IgD-negative memory B cell (primary cell): ENCODE results near the gene ADCY4. TPM values are rescaled to one million over a fixed set of nuclear protein-coding genes. Genes with fewer than 3 reads are reported as not detected.
"Not testable (repeated sequence)": the region's sequence is repeated elsewhere in the genome, so short reads cannot be mapped to it uniquely, and the experiment has no call there.

Experiments used
- H3K27ac Mint-ChIP-seq, 3 donors: one replicate each; pipeline ENCODE4 v1.8.0; 2020 to 2022; ENCODE audit warnings: mild to moderate bottlenecking in 3 of 3, mixed read lengths in 3 of 3, moderate library complexity in 1 of 3
- H3K27me3 Mint-ChIP-seq: one replicate; pipeline ENCODE4 v1.8.0; 2021; ENCODE audit warnings: mixed read lengths
- H3K36me3 Mint-ChIP-seq: one replicate; pipeline ENCODE4 v1.8.0; 2020; ENCODE audit warnings: mild to moderate bottlenecking, mixed read lengths
- H3K4me1 Mint-ChIP-seq, 3 donors: one replicate each; pipeline ENCODE4 v1.8.0; 2020 to 2022; ENCODE audit warnings: mixed read lengths in 3 of 3, mild to moderate bottlenecking in 1 of 3
- H3K4me3 Mint-ChIP-seq, 4 donors: one replicate each; pipeline ENCODE4 v1.8.0; 2020 to 2022; ENCODE audit warnings: mild to moderate bottlenecking in 4 of 4, mixed read lengths in 4 of 4, moderate library complexity in 3 of 4
- H3K9me3 Mint-ChIP-seq, 3 donors: one replicate each; pipeline ENCODE4 v1.8.0; 2020 to 2021; ENCODE audit warnings: mixed read lengths in 3 of 3, mild to moderate bottlenecking in 1 of 3
- polyA plus RNA-seq: library from polyadenylated mRNA; unstranded; fragments of 300-500 nt; fragmentation: Illumina TruSeq; gene quantifications from one replicate; pipeline ENCODE4 v1.2.3, GENCODE V29; 2021

Gene ADCY4
- polyA plus RNA-seq, 1 donor from 2014 or later = 0.75 TPM

GRCh38 chr14:24337144-24337823, 2.4 kb upstream of the ADCY4 start:
- H3K36me3 Mint-ChIP-seq = peaks cover 5% of the 10 kb centered on the region
- H3K4me3 Mint-ChIP-seq = peak overlapping the region in 3 of 4 donors; percentile 25 to 96 (median 59)
- H3K27ac Mint-ChIP-seq = no peak overlapping the region
- no peaks in the 10 kb centered on the region for H3K9me3 Mint-ChIP-seq
- H3K4me1 Mint-ChIP-seq = peaks cover 9 to 21% (median 21%) of the 10 kb centered on the region in 3 donors
- H3K27me3 Mint-ChIP-seq = peaks cover 25% of the 10 kb centered on the region

- Mint-ChIP-seq H3K4me3 (peak overlapping the region in 2 of 4 donors; percentile 34 to 76), H3K4me1 (peaks cover 13 to 26% (median 25%) of the 10 kb centered on the region in 3 donors), H3K27me3 (peaks cover 28% of the 10 kb centered on the region), H3K36me3 (peaks cover 5% of the 10 kb centered on the region), H3K9me3 (no peaks in the 10 kb centered on the region), H3K27ac (no peak overlapping the region)
These were observed 745 bp upstream of the ADCY4 start for GRCh38 chr14:24335461-24336171.

- Mint-ChIP-seq H3K4me3 (peak overlapping the region; percentile 70 to 92 (median 88)), H3K27me3 (peaks cover 30% of the 10 kb centered on the region), H3K27ac (peak overlapping the region; percentile 3 to 94 (median 59)), H3K36me3 (peaks cover 5% of the 10 kb centered on the region), H3K4me1 (peaks cover 6 to 17% (median 17%) of the 10 kb centered on the region in 3 donors), H3K9me3 (no peaks in the 10 kb centered on the region)
These were observed 2.4 kb downstream of the ADCY4 start for GRCh38 chr14:24332268-24332993.

- H3K27ac Mint-ChIP-seq = peak overlapping the region; percentile 3 to 94 (median 59)
- H3K9me3 Mint-ChIP-seq = no peaks in the 10 kb centered on the region
- H3K4me3 Mint-ChIP-seq = peak overlapping the region; percentile 70 to 92 (median 88)
- peaks cover 5% of the 10 kb centered on the region for H3K36me3 Mint-ChIP-seq
- H3K4me1 Mint-ChIP-seq = peaks cover 6 to 19% (median 17%) of the 10 kb centered on the region in 3 donors
- peaks cover 31% of the 10 kb centered on the region for H3K27me3 Mint-ChIP-seq
These were observed 3.1 kb downstream of the ADCY4 start for GRCh38 chr14:24331731-24332267.

GRCh38 chr14:24330973-24331674, 3.7 kb downstream of the ADCY4 start:
- Mint-ChIP-seq H3K4me1 (peaks cover 6 to 19% (median 17%) of the 10 kb centered on the region in 3 donors), H3K9me3 (no peaks in the 10 kb centered on the region), H3K27ac (peak overlapping the region in 2 of 3 donors; percentile 54 to 58), H3K27me3 (peaks cover 31% of the 10 kb centered on the region), H3K36me3 (peaks cover 4% of the 10 kb centered on the region), H3K4me3 (no peak overlapping the region)

DNA sequence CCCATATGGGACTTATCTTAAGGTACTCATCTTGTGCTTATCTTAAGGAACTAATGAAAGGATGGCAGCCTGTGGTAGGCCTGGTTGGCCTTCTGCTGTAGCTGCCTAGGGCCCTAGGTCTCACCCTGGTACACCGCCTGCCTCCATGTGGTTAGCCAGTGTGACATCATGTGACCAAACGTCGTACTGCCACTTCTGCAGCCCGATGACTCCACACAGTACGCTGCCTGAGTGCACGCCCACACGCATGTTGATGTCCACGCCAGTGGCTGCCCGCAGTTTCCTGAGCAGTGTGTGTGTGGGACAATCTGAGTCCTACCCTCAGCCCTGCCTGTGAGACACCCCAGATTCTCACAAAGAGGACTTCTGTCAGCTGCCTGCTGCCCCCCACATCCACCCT, 5.1 kb downstream of the ADCY4 start:
- Mint-ChIP-seq H3K27me3 (peaks cover 26% of the 10 kb centered on the region), H3K4me1 (peaks cover 6 to 17% (median 15%) of the 10 kb centered on the region in 3 donors), H3K4me3 (peak overlapping the region in 3 of 4 donors; percentile 51 to 63 (median 58)), H3K9me3 (no peaks in the 10 kb centered on the region), H3K36me3 (no peaks in the 10 kb centered on the region), H3K27ac (peak overlapping the region in 1 of 3 donors; percentile 58)

GRCh38 chr14:24329073-24329663, 5.7 kb downstream of the ADCY4 start:
- Mint-ChIP-seq H3K9me3 (no peaks in the 10 kb centered on the region), H3K4me1 (peaks cover 6 to 17% (median 13%) of the 10 kb centered on the region in 3 donors), H3K27ac (no peak overlapping the region), H3K27me3 (peaks cover 23% of the 10 kb centered on the region), H3K36me3 (no peaks in the 10 kb centered on the region), H3K4me3 (peak overlapping the region in 1 of 4 donors; percentile 63)

DNA sequence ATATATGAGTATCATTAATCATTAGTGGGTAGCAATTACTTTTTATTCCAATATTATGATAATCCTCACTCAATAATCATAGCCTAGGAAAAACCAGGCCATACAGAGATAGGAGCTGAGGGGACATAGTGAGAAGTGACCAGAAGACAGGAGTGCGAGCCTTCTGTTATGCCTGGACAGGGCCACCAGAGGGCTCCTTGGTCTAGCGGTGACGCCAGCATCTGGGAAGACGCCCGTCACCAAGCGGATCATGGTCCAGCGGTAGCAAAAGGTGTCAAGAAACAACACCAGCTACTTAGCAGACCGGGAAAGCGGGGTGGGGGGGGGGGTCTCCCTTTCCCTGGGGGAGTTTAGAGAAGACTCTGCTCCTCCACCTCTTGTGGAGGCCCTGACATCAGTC, 7.0 kb downstream of the ADCY4 start:
- not testable (repeated sequence) for H3K27ac Mint-ChIP-seq, H3K36me3 Mint-ChIP-seq, H3K9me3 Mint-ChIP-seq
- peaks cover 6 to 15% (median 10%) of the 10 kb centered on the region in 3 donors for H3K4me1 Mint-ChIP-seq
- H3K4me3 Mint-ChIP-seq = peak overlapping the region in 1 of 4 donors; percentile 32
- peaks cover 12% of the 10 kb centered on the region for H3K27me3 Mint-ChIP-seq

GRCh38 chr14:24327303-24327702, 7.6 kb downstream of the ADCY4 start:
- H3K9me3 Mint-ChIP-seq = no peaks in the 10 kb centered on the region
- peak overlapping the region in 1 of 3 donors; percentile 69 for H3K27ac Mint-ChIP-seq
- no peaks in the 10 kb centered on the region for H3K36me3 Mint-ChIP-seq
- no peak overlapping the region for H3K4me3 Mint-ChIP-seq
- H3K4me1 Mint-ChIP-seq = peaks cover 4 to 11% (median 9%) of the 10 kb centered on the region in 3 donors
- peaks cover 6% of the 10 kb centered on the region for H3K27me3 Mint-ChIP-seq

DNA sequence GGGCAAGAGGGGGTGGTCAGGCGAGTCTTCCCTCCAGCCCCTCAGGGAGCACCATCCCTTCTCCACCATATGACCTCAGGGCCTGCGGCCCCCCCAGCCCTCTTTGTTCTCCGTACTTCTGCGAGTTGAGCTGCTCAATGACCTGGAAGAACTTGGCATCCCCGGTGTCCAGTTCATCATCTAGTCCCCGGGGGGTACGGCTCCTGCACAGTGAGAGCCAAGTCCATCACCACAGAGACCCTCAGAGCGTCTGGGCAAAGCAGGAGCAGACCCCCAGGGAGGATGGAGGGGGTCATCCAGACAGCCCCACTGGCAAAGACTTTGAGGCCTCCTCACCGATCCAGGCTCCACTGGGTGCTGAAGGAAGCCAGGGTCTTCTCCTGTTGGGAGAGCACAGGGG, 8.9 kb downstream of the ADCY4 start:
- peak overlapping the region in 1 of 3 donors; percentile 40 for H3K27ac Mint-ChIP-seq
- peaks cover 3% of the 10 kb centered on the region for H3K27me3 Mint-ChIP-seq

DNA sequence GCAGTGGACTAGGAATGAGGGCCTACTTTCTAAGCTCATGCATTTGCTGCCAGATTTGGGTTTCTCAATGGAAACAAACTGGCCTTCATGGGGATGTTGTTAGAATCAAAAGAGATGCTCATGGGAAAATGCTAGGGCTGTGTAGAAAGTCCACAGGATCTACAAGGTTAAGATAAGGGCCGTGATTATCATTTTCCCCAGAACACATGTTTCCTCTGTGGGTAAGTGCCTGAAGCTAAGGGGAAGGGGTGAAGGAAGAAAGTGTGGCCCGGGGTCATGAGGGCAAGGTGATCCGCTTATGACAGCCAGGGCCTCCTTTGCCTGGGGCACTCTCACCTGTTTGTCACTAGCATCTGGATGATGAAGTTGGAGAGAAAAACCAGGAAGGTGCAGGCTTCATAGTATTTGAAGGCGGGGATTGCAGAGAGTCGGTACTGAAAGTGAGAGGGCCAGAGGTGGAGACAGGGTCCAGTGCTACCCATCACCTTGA, 9.8 kb downstream of the ADCY4 start:
- Mint-ChIP-seq H3K9me3 (no peaks in the 10 kb centered on the region), H3K36me3 (no peaks in the 10 kb centered on the region), H3K4me3 (no peak overlapping the region), H3K27me3 (peaks cover 3% of the 10 kb centered on the region), H3K4me1 (peaks cover 0 to 4% (median 3%) of the 10 kb centered on the region in 3 donors), H3K27ac (peak overlapping the region in 1 of 3 donors; percentile 7)

More for the DNA sequence above, 8.9 kb downstream of the ADCY4 start:
- Mint-ChIP-seq H3K9me3 (no peaks in the 10 kb centered on the region), H3K36me3 (no peaks in the 10 kb centered on the region), H3K4me3 (no peak overlapping the region), H3K4me1 (peaks cover 0 to 8% (median 3%) of the 10 kb centered on the region in 3 donors)

- no peaks in the 10 kb centered on the region for H3K36me3 Mint-ChIP-seq
- peaks cover 3% of the 10 kb centered on the region for H3K27me3 Mint-ChIP-seq
- no peak overlapping the region for H3K4me3 Mint-ChIP-seq
- no peak overlapping the region for H3K27ac Mint-ChIP-seq
- no peaks in the 10 kb centered on the region for H3K9me3 Mint-ChIP-seq
- H3K4me1 Mint-ChIP-seq = peaks cover 0 to 4% (median 3%) of the 10 kb centered on the region in 3 donors
These were observed 10.8 kb downstream of the ADCY4 start for GRCh38 chr14:24324024-24324423.

GRCh38 chr14:24323341-24323740, 11.5 kb downstream of the ADCY4 start:
- Mint-ChIP-seq H3K4me3 (no peak overlapping the region), H3K9me3 (no peaks in the 10 kb centered on the region), H3K4me1 (peaks cover 0 to 4% (median 2%) of the 10 kb centered on the region in 3 donors), H3K27me3 (peaks cover 3% of the 10 kb centered on the region), H3K27ac (no peak overlapping the region), H3K36me3 (no peaks in the 10 kb centered on the region)

DNA sequence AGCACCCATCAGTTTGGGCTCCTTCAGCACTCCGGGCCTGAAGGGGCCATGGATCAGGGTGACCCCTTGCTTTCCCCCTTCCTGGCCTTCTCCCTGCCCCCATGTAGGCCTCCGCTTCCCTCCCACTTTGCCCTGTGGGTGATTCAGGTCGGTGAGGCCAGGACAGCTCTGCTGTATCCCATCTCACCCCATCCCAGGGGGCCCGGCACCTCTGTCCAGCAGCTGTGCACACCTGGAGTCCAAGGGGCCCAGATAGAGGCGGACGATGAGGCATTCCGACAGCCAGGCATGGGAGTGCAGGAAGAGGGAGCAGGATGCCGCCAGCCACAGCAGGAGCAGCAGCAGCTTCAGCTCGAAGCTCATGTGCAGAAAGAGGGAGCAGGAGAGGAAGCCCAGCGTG, 12.2 kb downstream of the ADCY4 start:
- H3K4me1 Mint-ChIP-seq = peaks cover 0 to 4% (median 0%) of the 10 kb centered on the region in 3 donors
- H3K27me3 Mint-ChIP-seq = peaks cover 3% of the 10 kb centered on the region
- H3K27ac Mint-ChIP-seq = peak overlapping the region in 1 of 3 donors; percentile 74
- H3K36me3 Mint-ChIP-seq = no peaks in the 10 kb centered on the region
- no peaks in the 10 kb centered on the region for H3K9me3 Mint-ChIP-seq
- no peak overlapping the region for H3K4me3 Mint-ChIP-seq
